GM21576 (cell line): ENCODE data around the gene CHKA.

Experiments used
- ATAC-seq: cut with Tn5 transposase; IDR thresholded peaks from one replicate; pipeline ENCODE4 v1.9.1; 2021; ENCODE audit warnings: mild to moderate bottlenecking, moderate library complexity; ENCODE audit not compliant: unreplicated experiment

CHKA gene

DNA sequence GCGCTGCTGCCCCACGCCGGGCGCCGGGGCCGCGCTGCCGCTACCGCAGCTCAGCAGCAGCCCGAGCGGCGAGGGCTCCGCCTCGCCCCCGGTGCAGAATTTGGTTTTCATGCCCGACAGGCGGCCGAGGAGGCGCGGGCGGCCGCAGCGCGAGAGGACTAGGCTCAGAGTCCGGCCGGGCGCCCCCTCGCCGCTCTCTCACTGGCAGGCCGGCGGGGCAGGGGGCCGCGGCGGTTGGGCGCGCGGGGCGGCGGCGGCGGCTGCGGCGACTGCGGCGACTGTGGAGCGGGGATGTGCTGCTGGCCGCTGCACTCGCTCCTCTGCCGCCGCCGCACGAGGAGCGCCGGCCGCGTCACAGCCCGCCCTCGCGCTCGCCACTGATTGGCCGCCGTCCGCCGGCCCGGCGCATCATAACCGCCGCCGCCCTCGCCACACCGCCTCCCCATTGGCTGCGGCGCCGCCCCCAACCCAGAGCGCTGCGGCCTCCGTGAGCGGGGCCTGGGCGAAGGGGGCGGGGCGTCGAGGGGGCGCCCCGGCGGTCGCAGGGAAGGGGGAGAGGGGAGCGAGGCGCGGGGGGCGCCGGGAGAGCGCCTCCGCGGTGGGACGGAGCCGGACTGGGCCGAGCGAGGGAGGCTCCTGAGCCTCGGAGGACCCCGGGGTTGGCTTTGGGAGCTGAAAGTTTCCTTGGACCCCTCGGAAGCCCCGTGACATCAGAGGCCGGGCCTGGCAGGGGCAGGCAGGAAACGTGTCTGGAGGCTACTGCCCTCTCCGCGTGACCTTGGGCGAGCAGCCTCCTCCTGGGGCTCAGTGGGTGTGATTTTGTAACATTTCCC, at the start of gene CHKA:
CHKA (minus strand) TSS at position 322 of the 833 bp plus-strand sequence; CDS start at position 111, 211 bp downstream.
- peak; percentile 80 for ATAC-seq

DNA sequence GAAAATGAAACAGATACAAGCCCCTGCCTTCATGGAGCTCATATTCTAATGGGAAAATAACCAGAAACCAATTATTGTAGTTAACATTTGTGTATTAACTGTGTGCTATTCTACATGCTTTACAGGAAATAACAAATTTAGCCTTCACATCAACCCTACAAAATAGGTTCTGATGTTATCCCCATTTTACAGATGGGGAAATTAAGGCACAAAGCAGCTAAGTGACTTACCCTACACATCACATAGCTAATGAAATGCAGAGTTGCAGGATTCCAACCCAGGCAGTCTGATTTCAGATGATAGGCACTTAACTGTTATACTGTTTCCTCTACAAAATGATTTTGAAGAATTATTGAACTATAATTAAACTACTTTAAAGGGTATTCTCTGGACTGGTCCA, 48.3 kb upstream of the CHKA start:
- no peak for ATAC-seq

DNA sequence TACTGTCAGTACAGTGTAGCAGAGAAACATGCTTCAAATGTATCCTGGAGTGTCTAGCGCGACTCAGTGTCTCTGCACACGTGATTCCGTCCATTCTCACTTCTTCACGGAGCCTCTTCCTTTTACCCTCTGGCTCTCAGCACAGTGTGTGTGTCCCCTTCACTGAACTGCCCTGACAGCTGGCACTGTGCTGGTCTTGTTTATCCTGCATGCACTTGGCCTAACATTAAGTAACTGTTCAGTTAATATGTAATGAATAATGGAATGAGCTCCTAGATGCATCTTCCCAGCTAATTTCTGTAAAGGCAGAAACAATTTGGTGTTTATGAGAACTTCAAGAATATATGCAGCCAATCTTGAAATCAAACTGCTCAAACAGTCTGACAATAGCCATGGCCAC, 47.5 kb upstream of the CHKA start:
- no peak for ATAC-seq

DNA sequence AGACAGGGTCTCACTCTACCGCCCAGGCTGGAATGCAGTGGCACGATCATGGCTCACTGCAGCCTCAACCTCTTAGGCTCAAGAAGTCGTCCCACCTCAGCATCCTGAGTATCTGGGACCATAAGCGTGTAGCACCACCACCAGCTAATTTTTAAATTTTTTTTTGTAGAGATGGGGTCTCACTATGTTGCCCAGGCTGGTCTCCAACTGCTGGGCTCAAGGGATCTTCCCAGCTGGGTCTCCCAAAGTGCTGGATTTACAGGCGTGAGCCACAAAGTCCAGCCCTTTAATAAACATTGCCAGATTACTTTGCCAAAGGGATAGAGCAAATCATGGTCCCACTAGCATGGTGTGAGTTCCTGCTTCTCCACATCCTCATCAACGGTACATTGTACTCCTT, 46.3 kb upstream of the CHKA start:
- no peak for ATAC-seq

DNA sequence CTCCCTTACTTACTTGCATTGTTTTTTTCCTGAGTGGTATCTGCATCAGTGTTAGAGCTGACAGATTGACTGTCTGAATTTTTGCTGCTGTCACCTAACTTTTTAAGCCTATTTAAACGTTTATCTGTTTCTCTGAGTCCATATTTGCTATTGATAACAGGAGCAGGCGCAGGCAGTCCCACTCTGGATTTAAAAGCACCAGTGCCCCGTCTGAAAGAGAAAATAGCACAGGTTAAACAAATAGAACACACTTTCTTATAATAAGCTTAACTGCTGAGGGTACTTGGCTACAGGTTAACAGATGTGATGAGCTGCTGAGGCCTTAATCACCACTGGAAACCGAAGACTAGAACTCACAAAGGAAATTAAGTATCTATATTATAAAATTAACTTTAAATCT, 45.8 kb upstream of the CHKA start:
- ATAC-seq = no peak

DNA sequence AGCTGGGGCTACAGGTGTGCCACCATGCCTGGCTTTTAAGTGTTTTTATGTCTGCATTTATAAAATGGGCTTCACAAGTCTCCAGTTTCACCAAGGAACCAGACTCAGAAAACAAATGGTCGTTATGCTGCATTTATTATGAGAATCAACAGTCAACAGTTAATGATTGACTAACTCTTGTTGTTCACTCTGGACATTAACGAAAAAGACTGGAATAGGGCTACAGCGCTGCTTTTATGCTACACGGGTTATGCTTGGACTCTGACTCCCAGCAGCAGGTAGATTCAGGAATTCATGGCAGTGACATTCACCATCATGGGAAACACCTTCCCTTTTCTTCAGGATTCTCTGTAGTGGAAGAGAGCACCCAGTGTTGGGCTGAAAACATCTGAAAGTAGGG, 44.4 kb upstream of the CHKA start:
- ATAC-seq = no peak

DNA sequence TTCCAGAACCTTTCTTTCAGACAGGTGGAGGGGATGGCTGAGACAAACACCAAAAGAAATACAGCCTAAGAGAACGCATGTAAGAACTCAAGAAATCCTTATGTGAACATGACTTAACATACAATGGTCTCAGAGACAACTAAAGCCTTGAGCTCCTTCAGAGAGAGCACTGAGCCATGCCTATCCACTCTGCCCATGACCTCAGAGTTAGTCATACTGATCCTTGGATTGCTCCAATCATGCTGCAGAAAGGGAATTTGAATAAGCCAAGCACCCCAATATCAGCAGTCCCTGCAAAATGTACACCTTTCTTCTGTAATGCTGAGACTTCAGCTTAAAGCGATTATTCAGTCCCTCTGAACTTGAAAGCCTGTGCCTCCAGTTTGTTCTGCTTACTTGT, 43.2 kb upstream of the CHKA start:
- ATAC-seq = no peak

DNA sequence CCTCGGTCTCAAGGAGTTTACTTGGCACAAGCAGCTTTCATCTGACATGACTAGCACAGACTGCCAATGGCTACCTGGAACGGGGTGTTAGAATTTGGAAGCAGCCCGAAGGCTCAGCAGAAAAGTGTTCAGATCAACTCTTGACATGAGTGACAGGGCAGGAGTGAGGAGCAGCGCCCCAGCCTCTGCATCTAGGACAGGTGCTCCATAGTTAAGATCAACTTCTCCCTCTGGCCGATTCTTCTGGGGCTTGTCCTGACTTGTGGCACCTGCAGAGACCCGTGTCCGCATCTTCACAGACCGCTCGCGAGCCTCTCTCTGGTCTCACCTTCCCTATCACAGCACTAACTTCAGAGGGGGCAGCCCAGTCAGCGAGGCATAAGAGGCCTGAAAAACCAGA, 42.5 kb upstream of the CHKA start:
- no peak for ATAC-seq

DNA sequence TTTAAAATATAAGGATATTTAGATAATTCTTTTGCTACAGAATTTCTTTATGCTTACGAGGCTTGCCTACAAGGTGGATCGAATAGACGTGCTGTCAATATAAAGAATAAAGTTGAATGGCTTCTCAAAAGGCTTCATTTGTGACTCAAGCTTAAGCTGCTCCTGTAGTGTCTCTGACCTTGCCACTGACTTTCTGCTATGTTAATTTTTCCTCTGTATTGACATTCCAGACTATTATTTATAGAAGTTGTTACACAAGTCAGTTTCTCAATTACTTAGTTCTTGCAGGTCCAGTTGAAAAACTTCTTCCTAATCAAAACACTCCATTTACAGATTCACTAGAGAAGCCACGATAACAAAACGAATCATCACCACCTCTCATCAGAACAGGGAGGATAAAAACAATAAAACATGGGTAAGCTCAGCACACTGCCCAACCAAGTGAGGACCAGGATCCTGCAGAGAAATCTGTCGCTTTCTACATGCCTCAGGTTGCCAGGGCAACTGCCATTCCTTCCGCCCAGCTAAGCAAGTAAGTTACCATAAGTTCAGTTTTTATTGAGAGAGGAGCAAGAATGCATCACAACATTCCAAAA, 39.0 kb upstream of the CHKA start:
- no peak for ATAC-seq

DNA sequence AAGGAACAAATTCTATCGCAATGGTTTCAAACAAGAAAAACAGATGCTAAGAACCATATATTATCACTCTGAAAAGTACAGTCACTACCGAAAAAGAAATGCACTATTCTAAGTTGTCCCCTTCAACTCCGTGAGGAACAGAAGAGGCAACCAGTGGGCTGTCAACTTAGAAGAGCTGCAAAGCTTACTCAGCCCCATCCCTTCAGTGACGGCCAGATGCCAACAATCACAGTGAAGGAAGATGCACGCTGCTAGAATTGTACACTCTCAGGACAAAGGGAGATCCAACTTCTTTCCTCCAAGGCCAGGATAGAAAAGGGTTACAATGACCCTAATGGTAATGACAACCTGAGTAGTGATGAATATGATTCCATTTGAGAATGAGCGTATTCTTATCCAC, 38.5 kb upstream of the CHKA start:
- ATAC-seq = no peak

DNA sequence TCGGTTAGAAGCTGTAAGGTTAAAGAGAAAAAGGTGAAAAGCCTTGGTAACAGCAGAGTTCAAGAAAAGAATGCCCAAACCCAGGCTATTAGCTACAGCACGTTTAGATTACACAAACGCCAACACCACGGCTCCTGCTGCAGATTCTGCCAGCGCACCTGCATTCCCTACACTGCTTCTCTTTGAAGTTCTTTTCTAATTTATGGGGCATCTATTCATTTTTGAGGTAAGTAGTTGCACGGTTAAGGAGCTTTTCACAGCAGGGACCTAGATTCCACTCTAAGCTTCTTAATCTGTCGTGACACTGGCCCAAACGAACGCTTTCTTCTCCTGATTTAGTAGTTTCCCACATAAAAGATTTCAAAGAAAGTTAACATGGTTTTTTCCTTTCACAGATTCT, 38.0 kb upstream of the CHKA start:
- no peak for ATAC-seq

DNA sequence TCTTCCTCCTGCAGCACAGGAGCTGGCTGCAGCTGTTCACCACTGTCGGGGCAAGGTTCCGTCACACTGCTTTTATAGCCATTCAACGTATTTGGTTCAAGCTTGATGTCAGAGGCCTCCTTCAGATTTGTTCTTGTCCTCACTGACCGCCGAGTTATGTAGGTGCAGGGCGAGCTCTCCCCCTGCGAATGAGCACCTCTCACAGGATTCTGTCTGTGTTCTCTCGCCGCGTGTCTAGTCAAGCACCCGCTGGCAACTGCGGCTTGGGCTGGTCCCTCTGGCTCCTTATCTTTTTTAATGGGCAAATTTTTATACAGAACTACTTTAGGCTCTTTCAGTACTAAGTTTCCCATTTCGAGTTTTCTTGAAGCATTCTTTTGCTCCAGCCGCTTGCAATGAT, 37.4 kb upstream of the CHKA start:
- no peak for ATAC-seq

DNA sequence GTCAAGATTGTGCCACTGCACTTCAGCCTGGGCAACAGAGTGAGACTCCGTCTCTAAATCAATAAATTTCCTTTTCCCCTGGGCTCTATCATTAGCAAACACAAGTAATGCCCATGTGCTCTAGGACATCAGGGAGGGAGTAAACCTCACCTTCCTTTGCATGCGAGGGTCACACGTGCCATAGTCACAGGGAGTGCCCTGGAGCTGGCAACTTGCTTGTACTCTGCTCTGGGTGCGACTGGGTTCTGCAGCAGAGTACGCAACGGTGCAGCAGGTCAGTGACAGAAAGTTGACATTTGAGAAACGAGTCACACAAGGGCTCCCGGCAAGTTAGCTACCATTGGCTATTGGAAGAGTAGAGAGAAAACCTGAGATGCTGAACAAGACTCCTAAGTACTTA, 32.6 kb upstream of the CHKA start:
- no peak for ATAC-seq

DNA sequence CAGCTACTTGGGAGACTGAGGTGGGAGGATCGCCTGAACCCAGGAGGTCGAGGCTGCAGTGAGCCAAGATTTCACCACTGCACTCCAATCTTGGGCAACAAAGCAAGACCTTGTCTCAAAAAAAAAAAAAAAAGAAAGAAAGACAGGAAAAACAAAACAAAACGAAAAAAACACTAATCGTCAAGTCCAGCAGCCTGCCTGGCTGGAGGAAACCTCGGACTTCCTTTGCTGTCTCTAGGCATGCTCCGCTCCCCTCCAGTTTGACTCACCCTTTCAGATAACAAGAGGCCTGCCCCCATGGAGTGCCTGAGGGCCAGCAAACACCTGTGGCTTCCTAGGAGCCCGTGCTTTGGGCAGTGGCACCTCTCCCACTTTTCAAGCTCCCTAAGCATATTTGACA, 28.8 kb upstream of the CHKA start:
- ATAC-seq = no peak

DNA sequence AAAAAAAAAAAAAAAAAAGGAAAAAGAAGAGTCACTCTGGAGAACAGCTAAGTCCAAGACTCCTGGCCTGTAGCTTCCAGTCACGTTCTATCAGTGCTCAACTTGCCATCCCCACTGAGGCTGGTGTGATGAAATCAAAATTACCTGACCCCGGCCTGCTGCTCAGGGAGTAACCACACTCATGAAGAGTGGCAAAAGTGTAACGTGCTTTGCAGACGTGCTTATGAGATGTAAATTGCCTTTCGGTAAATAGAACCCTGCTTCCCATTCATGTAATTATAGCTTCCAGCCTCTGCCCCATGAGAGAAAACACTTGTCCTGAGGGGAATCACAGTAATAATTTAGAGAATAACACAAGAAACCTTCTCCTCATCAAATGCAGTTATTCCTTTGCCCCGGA, 28.2 kb upstream of the CHKA start:
- no peak for ATAC-seq

DNA sequence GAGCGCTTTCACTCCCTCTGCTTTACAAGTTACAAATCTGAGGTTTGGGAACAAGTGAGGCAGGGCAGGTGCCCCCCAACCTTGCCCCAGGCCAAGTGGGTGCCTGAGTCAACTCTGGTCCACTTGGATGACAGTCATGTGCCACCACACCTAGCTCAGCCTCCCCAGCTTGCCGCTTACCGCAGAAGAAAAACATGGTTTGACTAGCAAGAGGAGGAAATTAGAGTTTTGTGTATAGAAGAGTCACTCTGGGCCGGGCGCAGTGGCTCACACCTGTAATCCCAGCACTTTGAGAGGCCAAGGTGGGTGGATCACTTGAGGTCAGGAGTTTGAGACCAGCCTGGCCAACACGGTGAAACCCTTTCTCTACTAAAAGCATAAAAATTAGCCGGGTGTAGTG, 27.7 kb upstream of the CHKA start:
- ATAC-seq = no peak

DNA sequence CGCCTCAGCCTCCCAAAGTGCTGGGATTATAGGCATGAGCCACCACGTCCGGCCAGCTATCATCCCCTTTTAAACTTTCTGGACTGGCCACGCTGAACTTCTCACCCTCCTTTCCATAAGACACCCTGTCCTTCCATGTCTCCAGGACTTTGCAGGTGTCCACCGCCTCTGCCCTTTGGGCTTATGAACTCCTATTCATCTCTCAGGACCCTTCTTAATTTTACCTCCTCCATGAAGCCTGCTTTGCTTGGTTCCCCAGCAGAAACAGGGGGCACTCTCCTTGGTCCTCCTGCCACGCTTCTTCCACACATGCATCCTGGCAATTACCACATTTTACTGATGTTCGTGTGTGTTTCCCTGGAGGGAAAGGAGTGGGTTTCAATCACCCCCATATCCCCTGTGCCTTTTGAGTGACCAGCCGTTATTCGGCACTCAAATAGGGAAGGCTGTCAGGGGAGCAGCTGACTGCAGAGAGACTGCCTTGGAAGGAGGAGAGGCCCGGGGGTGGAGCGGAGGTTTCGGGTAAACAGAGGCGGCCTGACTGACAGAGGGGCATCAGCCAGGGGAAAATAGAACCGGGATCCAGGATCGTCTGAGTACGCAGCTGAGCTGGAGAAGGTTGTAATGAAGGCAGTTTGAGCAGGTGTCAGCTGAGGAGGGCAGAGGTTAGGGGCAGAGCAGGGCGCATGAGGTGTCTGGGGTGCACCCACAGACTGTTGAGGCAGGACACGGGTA, 27.1 kb upstream of the CHKA start:
- no peak for ATAC-seq

DNA sequence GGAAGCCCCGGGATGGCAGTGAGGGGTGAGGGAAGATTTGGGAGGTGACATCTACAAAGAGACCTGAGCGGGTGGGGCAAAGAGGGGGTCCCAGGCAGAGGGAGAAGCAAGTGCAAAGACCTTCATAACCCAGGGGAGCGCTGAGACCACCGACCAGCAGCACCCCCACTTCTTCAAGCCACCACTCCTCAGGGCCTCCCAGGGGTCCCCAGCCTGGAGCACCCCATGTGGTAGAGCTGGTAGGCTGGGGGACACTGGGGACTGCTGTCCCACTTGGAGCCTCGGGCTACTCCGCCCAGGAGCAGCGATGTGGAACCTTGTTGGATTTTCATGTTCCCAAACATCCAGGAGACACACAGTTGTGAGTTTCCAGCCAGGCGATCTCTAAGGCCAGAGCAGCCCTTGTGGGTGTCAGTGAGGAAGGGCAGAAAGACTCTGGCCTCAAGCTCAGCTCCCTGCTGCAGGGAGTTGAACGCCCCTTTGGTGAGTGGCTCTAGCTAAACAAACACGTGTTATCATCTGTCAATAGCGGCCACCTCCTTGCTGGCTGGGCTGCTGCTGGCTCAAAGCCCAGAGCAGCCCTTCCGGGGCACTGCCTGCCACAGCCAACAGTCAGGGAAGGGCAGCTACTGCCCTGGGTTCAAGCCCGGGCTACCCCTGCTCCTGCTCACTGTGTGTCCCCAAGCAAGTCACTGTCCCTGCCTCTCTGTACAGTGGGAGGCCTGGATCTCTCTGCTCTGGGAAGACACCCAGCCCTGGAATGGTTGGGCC, 25.7 kb upstream of the CHKA start:
- ATAC-seq = no peak

DNA sequence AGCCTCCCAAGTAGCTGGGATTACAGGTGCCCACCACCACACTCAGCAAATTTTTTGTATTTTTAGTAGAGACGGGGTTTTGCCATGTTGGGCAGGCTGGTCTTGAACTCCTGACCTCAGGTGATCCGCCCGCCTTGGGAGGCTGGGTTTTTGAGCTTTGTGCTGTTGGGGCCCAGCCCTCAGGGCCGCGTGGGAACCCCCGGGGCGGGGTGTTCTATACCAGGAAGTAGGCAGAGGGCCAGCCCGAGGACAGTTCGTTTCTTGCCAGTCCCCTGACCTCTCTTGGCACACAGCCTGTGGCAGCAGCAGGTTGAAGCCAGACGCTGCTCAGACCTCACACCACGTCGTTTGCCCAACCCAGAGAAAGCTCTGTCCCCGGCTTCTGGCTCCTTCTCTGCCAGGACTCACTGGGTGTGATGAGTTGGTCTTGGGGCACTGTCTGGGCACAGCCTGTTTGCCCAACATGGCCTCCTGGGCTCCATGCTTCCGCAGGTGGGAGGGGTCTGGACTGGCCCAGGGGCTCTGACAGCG, 24.9 kb upstream of the CHKA start:
- ATAC-seq = no peak

DNA sequence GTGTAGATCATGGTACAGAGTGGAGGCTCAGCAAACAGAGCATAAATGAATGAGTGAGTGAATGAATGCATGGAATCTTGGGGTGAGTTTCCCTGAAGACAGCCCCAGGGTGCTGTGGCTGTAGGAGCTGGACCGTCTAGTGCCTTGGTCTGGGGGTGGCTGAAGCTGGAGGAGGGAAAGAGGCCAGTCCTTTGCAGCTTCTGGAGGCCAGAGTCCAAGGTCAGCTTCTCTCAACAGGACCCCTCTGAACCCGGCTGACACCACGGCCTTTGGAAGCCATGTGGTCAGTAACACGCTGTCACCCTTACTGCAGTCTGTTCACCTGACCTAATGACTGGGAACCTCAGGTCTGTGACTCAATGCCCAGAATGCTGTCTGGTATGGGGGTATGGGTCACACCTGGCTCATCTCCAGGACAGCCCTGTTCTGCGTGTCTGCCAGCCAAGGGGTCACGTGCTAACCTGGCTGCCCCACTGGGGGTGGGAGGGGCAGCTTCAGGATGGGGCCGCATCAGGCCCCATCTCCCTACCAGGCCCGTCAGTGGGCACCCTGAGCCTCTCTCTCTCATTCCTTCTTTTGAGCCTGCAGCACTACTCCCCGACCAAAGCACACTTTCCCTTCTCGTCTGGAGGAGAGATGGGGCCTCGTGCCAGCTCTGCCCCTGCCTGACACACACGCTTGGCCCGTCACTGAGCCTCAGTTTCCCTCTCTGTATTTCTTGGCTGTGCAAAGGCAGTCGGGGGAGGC, 24.1 kb upstream of the CHKA start:
- no peak for ATAC-seq
